Rectal smooth muscle tissue (tissue), 1 donor: ENCODE data around the gene PDGFC.

Source experiments
- H3K27ac ChIP-seq: one replicate; pipeline ENCODE4 v1.7.0; 2013; ENCODE audit warnings: low read depth, low read length, inconsistent platforms
- H3K27me3 ChIP-seq: one replicate; pipeline ENCODE4 v1.7.0; 2013; ENCODE audit warnings: low read length; ENCODE audit not compliant: control insufficient read depth, insufficient read depth
- H3K36me3 ChIP-seq: one replicate; pipeline ENCODE4 v1.7.0; 2013; ENCODE audit warnings: low read length; ENCODE audit not compliant: control insufficient read depth, insufficient read depth
- H3K4me1 ChIP-seq: one replicate; pipeline ENCODE4 v1.7.0; 2013; ENCODE audit warnings: low read length; ENCODE audit not compliant: control insufficient read depth, insufficient read depth
- H3K4me3 ChIP-seq: one replicate; pipeline ENCODE4 v1.7.0; 2013; ENCODE audit warnings: low read length
- H3K9ac ChIP-seq: one replicate; pipeline ENCODE4 v1.7.0; 2013; ENCODE audit warnings: low read length

PDGFC gene

DNA sequence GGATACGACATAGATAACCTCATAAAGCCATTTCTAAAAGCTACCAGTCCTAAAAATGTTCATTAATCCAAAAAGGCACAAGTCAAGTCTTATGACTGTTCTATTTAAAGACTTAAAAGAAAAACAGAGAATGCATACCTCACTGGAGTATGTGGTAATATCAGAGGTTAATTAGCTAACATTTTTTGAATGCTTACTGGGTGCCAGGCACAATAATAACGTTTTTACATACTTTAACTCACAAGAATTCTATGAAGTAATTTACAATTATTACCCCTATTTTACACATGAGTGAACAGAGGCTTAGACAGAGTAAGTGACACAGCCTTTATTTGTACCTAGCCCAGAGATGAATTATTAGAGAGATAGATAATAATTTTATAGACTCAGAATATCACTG, 207.5 kb downstream of the PDGFC start:
- H3K9ac ChIP-seq, result no peak overlapping the region
- H3K4me1 ChIP-seq, result no peaks in the 10 kb centered on the region
- no peak overlapping the region for H3K27ac ChIP-seq
- no peak overlapping the region for H3K4me3 ChIP-seq
- H3K27me3 ChIP-seq, result no peaks in the 10 kb centered on the region
- H3K36me3 ChIP-seq, result no peaks in the 10 kb centered on the region

DNA sequence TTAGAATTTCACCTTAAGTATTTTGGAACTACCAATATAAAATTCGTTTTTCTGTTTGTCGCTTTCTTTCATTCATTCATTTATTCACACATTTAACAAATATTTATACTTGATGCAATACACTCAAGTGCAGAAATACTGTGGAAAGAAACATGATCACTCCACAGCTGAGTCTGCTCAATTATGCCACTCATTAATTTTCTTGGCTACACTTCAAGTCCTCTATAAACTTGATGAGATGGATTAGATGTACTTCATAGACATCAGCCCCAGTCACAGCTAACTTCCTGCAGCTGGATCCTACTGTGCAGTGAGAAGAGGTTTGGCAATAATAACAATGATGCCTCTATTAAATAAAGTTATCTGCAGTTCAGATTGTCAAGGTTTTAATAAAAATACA, 208.1 kb downstream of the PDGFC start:
- Histone ChIP-seq H3K27me3 (no peaks in the 10 kb centered on the region), H3K4me3 (no peak overlapping the region), H3K9ac (no peak overlapping the region), H3K27ac (no peak overlapping the region), H3K36me3 (no peaks in the 10 kb centered on the region), H3K4me1 (no peaks in the 10 kb centered on the region)

GRCh38 chr4:156762851-156763250, 208.7 kb downstream of the PDGFC start:
- Histone ChIP-seq H3K4me3 (no peak overlapping the region), H3K36me3 (no peaks in the 10 kb centered on the region), H3K27ac (no peak overlapping the region), H3K4me1 (no peaks in the 10 kb centered on the region), H3K9ac (no peak overlapping the region), H3K27me3 (no peaks in the 10 kb centered on the region)

GRCh38 chr4:156756118-156756517, 215.5 kb downstream of the PDGFC start:
- Histone ChIP-seq H3K27me3 (no peaks in the 10 kb centered on the region), H3K4me3 (no peak overlapping the region), H3K4me1 (no peaks in the 10 kb centered on the region), H3K36me3 (no peaks in the 10 kb centered on the region), H3K9ac (no peak overlapping the region), H3K27ac (no peak overlapping the region)

GRCh38 chr4:156754832-156755570, 216.6 kb downstream of the PDGFC start:
- H3K4me1 ChIP-seq, result no peaks in the 10 kb centered on the region
- no peak overlapping the region for H3K4me3 ChIP-seq
- no peaks in the 10 kb centered on the region for H3K27me3 ChIP-seq
- H3K36me3 ChIP-seq, result no peaks in the 10 kb centered on the region
- H3K27ac ChIP-seq, result no peak overlapping the region
- no peak overlapping the region for H3K9ac ChIP-seq

DNA sequence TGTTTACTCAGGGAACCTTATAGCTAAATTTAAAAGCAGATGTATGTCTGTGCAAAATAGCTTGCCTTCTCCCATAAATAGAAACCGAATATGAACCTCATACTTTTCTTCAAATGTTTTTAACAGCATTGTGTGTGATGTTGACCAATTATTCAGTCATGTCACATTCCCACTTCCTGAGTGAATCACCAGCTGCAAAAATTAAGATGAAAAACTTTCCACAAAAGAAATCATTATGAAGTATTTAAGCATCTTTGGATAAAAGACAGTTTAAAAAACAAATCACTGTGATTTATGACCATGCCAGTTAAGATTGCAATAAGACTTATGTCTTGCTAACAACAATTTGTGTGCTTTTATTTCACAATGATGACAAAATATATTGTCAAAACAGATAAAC, 220.1 kb downstream of the PDGFC start:
- Histone ChIP-seq H3K36me3 (no peaks in the 10 kb centered on the region), H3K9ac (no peak overlapping the region), H3K4me3 (no peak overlapping the region), H3K27ac (no peak overlapping the region), H3K27me3 (no peaks in the 10 kb centered on the region), H3K4me1 (no peaks in the 10 kb centered on the region)

DNA sequence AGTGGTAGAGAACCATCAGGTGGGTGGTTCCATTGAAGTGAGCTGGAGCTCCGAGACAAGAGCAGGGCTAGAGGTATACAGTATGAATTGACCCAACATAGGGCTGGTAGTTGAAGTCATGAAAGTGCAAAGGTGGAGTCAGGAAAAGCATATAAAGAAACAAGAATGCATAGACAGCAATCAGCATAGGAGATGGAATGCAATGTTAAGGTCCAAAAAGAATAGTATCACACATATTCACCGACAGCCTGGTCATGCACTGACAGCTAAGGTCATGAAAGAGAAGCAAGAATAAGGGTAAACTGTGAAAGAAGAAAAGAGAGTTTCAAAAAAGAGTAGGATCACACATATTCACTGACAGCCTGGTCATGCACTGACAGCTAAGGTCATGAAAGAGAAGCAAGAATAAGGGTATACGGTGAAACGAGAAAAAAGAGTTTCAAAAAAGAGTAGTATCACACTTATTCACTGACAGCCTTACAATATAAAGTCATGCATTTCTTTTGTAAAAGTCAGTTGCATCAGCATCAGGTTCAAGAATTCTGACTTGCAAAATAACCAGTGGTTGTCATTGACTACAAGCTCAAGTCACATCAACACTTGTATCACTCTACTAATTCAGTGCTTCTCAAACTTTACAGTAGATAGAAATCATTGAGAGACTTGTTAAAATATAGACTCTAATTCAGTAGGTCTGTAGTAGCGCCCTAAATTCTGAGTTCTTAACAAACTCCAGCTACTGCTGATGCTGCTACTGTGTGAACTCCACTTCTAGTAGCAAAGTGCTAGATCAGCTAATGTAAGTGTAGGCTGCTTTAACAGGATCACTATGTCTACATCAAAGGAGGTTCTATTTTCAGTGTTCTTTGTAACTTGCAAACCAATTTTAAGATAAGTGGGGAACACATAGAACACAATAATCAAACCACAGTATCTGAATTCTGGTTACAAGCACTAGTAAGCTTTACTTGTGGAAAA, 221.9 kb downstream of the PDGFC start:
- Histone ChIP-seq H3K4me1 (no peaks in the 10 kb centered on the region), H3K36me3 (no peaks in the 10 kb centered on the region), H3K9ac (no peak overlapping the region), H3K27me3 (no peaks in the 10 kb centered on the region), H3K4me3 (no peak overlapping the region), H3K27ac (no peak overlapping the region)

- H3K9ac ChIP-seq, result no peak overlapping the region
- H3K36me3 ChIP-seq, result no peaks in the 10 kb centered on the region
- no peak overlapping the region for H3K27ac ChIP-seq
- no peaks in the 10 kb centered on the region for H3K27me3 ChIP-seq
- no peaks in the 10 kb centered on the region for H3K4me1 ChIP-seq
- no peak overlapping the region for H3K4me3 ChIP-seq
Measured at GRCh38 chr4:156746111-156746510, 225.5 kb downstream of the PDGFC start.

DNA sequence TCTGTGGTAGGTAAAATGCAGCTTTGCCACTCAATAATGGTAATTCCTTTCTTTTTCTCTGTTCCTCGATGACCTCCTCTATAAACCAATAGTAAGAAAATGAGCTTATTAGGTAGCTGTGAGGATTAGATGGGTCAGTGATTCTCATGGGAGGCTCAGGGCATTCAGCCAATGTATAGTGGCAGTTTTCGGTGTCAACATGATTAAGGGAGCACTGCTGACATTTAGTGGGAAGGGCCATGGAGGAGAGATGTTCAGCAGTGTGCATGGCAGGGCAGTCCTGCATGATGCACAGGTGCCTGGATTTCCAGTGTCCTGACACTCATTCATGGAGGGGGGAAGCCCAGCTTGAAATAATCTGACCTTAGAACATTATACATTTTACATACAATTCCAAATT, 232.8 kb downstream of the PDGFC start:
- Histone ChIP-seq H3K4me1 (no peaks in the 10 kb centered on the region), H3K4me3 (no peak overlapping the region), H3K36me3 (no peaks in the 10 kb centered on the region), H3K27me3 (no peaks in the 10 kb centered on the region), H3K27ac (no peak overlapping the region), H3K9ac (no peak overlapping the region)

DNA sequence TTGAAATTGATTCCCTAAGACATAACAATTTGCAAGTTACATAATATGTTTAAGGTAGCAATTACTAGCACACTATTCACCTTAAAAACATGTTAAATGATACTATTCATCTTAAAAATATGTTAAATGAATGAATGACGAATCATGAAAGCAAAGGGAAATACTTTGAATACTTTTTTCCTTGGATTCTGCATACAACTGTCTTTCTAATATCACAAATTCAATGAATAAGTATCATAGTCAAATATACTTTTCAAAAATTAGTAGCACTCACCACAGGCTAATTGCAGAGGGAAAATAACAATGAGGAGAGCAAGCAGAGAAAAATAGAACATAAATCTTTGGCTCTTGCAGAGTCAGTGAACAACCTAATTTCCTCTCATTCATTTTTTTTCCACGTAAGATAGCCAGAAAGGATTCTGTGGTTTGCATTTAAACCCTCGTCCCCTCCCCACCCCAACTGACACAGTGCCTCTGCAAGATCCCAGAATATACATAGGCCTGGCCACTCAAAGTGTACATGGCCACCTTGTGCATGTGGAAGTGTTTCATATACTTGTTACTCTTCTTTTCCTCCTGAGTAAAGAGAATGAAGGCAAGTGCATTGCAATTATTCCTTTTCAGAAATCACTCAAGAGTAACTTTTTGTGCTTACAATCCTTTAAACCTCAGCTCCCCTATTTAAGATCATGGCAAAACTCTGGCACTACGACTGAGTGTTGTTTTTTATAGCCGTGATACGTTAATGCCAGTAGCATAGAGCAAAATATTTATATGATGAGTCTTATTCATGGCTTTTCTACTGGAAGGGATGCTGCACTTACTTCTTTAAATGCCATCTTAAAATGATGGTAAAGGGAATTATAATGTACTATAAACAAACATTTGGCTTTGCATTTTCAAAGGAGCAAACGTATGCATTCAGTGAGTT, 236.4 kb downstream of the PDGFC start:
- H3K27me3 ChIP-seq, result no peaks in the 10 kb centered on the region
- H3K27ac ChIP-seq, result no peak overlapping the region
- H3K4me3 ChIP-seq, result no peak overlapping the region
- no peaks in the 10 kb centered on the region for H3K36me3 ChIP-seq
- no peak overlapping the region for H3K9ac ChIP-seq
- H3K4me1 ChIP-seq, result no peaks in the 10 kb centered on the region

- H3K4me3 ChIP-seq, result no peak overlapping the region
- H3K9ac ChIP-seq, result no peak overlapping the region
- H3K4me1 ChIP-seq, result no peaks in the 10 kb centered on the region
- no peaks in the 10 kb centered on the region for H3K27me3 ChIP-seq
- H3K36me3 ChIP-seq, result no peaks in the 10 kb centered on the region
- no peak overlapping the region for H3K27ac ChIP-seq
Measured at GRCh38 chr4:156733582-156733981, 238.0 kb downstream of the PDGFC start.

DNA sequence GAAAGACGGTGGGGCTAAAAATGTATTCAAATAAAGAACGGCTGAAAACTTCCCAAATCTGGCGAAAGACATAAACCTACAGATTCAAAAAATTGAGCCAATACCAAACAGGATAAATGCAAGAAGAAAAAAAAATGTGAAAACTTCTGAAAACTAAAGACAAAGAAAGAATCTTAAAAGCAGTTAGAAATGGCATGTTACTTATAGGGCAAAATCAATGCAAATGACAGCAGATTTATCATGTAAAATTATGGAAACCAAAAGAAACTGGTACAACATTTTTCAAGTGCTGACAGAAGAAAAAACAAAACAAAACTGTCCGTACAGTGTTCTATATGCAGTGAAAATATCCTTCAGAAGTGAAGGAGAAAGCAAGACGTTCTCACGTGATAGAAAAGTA, 239.0 kb downstream of the PDGFC start:
- H3K27me3 ChIP-seq, result no peaks in the 10 kb centered on the region
- no peak overlapping the region for H3K27ac ChIP-seq
- H3K9ac ChIP-seq, result no peak overlapping the region
- no peak overlapping the region for H3K4me3 ChIP-seq
- H3K36me3 ChIP-seq, result no peaks in the 10 kb centered on the region
- no peaks in the 10 kb centered on the region for H3K4me1 ChIP-seq
